Measurements from ENCODE around the gene ACADL.
A peak's percentile ranks its signal among the peaks of the same experiment; 100 is the strongest.
"Not testable (repeated sequence)": the region's sequence is repeated elsewhere in the genome, so short reads cannot be mapped to it uniquely, and the experiment has no call there.

The ACADL gene

GRCh38 chr2:210199854-210200253 lies 25.4 kb downstream of the ACADL start:
- DNase-seq (ENCODE audit: low read depth): no peak

GRCh38 chr2:210199186-210199765 lies 26.0 kb downstream of the ACADL start:
- no peak for DNase-seq (ENCODE audit: low read depth)

- no peak for DNase-seq (ENCODE audit: low read depth)
Measured at GRCh38 chr2:210198326-210198725, 26.9 kb downstream of the ACADL start.

- no peak for DNase-seq (ENCODE audit: low read depth)
Measured at GRCh38 chr2:210197720-210198119, 27.5 kb downstream of the ACADL start.

- no peak for DNase-seq (ENCODE audit: low read depth)
Measured at GRCh38 chr2:210195101-210195852, 30.0 kb downstream of the ACADL start.

GRCh38 chr2:210190345-210190744 lies 34.9 kb downstream of the ACADL start:
- no peak for DNase-seq (ENCODE audit: low read depth)

GRCh38 chr2:210189452-210190138 lies 35.7 kb downstream of the ACADL start:
- no peak for DNase-seq (ENCODE audit: low read depth)

- no peak for DNase-seq (ENCODE audit: low read depth)
Measured at GRCh38 chr2:210188755-210189154, 36.5 kb downstream of the ACADL start.

GRCh38 chr2:210188190-210188589 lies 37.1 kb downstream of the ACADL start:
- DNase-seq (ENCODE audit: low read depth): no peak

GRCh38 chr2:210183936-210184335 lies 41.3 kb downstream of the ACADL start:
- not testable (repeated sequence) for DNase-seq (ENCODE audit: low read depth)

- DNase-seq (ENCODE audit: low read depth): not testable (repeated sequence)
Measured at GRCh38 chr2:210181606-210182088, 43.6 kb downstream of the ACADL start.

GRCh38 chr2:210181033-210181605 lies 44.1 kb downstream of the ACADL start:
- DNase-seq (ENCODE audit: low read depth): not testable (repeated sequence)

GRCh38 chr2:210180477-210180876 lies 44.8 kb downstream of the ACADL start:
- DNase-seq (ENCODE audit: low read depth): no peak

- no peak for DNase-seq (ENCODE audit: low read depth)
Measured at GRCh38 chr2:210179351-210179990, 45.8 kb downstream of the ACADL start.

- no peak for DNase-seq (ENCODE audit: low read depth)
Measured at GRCh38 chr2:210177769-210178168, 47.5 kb downstream of the ACADL start.

- DNase-seq (ENCODE audit: low read depth): not testable (repeated sequence)
Measured at GRCh38 chr2:210177115-210177514, 48.1 kb downstream of the ACADL start.

GRCh38 chr2:210174086-210174485 lies 51.2 kb downstream of the ACADL start:
- DNase-seq (ENCODE audit: low read depth): no peak

- no peak for DNase-seq (ENCODE audit: low read depth)
Measured at GRCh38 chr2:210172219-210172575, 53.0 kb downstream of the ACADL start.

- DNase-seq (ENCODE audit: low read depth): peak; percentile 82
Measured at GRCh38 chr2:210171309-210172218, 53.7 kb downstream of the ACADL start, which contains the start of gene KANSL1L. Gene KANSL1L, minus strand, starts transcription at chr2:210171409. Its CDS starts 16,827 bp downstream, at chr2:210154582.

GRCh38 chr2:210170446-210171303 lies 54.6 kb downstream of the ACADL start:
- peak; percentile 91 for DNase-seq (ENCODE audit: low read depth)
